GM19025 (cell line): ENCODE measurements around the gene SCNN1B.

ENCODE experiments used
- ATAC-seq: cut with Tn5 transposase; IDR thresholded peaks from one replicate; pipeline ENCODE4 v1.9.1; 2021; ENCODE audit warnings: mild to moderate bottlenecking, low read depth, moderate library complexity; ENCODE audit not compliant: unreplicated experiment

The SCNN1B gene

GRCh38 chr16:23319861-23320615 is 17.9 kb downstream of the SCNN1B start:
- ATAC-seq: no peak

GRCh38 chr16:23320693-23321092 is 18.6 kb downstream of the SCNN1B start:
- no peak for ATAC-seq

DNA sequence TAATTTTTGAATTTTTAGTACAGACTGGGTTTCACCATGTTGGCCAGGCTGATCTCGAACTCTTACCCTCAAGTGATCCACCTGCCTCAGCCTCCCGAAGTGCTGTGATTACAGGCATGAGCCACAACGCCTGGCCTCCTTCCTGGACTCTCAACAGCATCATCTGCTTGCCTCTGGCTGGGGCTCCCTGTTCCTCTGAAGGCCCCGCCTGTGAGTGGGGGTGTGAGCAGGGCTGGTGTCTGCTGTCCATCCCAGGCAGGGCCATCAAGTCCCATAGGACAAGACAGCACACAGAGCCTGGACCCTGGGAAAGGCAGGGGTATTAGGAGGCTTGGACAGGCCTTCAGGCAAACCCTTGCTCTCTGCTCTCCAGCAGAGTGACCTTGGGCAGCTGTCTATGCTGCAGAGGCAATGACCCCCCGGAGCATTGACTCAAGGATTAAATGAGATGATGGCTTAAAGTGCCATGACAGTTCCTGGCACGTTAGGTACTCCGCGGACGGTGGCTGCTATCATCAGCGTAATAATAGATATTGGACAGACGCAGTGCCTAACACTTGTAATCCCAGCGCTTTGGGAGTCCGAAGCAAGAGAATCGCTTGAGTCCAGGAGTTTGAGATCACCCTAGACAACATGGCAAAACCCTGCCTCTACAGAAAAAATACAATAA is 19.2 kb downstream of the SCNN1B start:
- ATAC-seq: no peak

DNA sequence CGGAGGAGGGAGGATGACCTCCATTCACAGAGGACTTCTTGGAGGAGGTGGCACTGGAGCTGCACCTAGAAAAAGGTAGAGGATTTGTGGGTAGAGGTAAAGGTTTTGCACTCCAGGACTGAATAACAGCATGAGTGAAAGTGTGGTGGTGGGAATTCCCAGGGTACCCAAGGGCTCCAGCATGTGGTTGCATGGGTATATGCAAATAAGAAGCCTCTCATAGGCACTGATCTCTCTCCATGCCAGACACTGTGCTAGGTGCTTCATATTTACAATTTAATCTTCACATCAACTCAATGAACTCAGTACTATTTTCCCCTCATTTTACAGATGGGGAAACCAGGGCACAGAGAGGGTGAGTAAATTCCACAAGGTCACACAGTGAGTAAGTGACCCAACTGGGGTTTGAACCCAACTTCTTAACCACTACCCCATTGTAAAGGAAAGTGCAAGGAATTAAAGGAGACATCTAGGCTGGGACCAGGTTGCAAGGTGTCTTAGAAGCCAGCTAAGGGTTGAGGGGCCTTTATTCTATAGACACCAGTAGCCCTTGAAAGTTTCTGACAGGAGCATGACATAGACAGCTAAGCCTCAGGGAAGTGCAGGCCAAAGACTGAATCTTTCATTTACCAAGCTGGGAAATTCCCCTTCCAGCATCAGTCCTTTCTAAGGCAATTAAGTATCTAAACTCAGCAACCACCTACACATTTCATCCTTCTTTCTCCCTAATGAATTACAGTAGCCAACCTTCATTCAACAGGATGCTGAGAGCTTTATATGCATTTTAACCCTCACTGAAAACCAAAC is 21.3 kb downstream of the SCNN1B start:
- peak; percentile 55 for ATAC-seq

DNA sequence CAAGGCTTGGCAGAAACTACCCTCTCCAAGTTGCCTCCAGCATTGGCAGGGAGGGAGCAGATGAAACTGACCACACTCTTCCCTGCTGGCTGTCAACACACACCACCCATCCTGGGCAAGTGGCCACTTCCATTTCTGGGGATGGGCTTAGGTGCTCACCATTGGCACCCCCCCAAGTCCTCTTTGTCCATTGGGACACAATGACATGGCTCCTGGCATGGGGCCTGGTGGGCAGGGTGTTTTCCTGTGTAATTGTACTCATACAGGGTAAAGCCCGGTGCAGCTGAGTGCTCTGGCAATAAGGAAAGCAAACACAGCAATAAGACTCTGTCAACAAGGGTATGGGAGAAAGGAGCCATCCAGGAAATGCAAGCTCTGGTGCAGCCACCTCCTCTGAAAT is 22.6 kb downstream of the SCNN1B start:
- no peak for ATAC-seq

DNA sequence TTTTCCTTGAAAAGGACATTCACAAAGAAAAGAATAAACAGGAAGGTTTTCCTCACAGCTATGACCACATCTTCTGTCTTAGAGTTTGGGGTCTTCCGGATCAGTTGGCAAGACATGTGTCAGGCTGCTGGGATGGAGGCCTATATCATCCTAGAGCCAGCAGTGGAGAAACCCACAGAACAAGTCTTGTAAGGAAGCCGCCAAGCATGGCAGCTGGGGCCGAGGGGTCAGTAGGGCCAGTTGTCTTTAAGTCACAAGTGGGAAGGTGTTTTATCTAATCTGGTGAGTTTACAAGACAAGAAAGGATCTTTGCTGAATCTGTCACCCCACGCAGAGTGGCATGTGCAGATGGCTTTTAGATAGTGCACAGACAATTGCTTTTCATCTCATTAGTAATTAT is 25.7 kb downstream of the SCNN1B start:
- no peak for ATAC-seq

DNA sequence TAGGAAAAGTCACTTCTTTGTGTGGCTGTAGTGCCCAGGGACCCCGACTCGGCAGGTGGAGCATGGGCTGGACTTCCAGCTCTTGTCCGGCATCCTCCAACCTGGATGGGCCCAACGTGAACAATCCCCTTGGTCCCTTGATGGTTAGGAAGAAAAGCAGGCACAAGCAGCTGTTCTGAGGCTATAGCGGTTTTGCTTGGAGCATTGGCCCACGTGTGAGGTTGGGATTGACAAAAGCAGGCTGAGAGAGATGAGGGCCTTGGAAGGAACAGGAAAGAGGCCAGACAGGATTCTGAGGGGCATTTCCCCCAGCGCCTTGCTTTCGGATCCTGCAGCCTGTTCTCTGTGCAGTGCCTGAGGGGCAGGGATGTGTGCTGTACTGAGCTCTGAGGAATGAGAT is 28.1 kb downstream of the SCNN1B start:
- ATAC-seq: no peak

DNA sequence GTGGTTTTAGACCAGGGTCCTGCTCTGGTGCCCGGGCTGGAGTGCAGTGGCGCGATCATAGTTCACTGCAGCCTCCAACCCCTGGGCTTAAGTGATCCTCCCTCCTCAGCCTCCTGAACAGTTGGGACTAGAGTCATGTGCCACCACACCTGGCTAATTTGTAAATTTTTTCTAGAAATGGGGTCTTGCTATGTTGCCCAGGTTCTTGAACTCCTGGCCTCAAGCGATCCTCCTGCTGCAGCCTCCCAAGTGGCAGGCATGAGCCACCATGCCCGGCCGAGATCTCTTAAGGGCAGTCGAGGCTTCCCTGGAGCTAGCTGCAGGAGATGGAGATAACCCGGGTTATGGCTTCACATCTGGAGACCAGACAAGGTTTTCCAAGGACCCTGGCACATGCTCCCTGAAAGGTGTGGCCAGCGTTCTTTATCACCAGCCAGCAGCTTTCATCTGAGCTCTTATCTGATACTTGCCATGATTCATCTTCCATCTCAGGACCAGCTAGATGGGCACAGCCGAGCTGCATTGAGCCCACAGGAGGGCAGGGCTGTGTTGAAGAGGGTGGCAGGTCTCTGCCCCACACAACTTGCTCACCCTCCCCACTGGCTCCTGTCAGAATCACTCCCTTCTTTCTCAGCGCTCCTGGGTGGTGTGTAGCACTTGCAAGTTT is 28.6 kb downstream of the SCNN1B start:
- no peak for ATAC-seq

DNA sequence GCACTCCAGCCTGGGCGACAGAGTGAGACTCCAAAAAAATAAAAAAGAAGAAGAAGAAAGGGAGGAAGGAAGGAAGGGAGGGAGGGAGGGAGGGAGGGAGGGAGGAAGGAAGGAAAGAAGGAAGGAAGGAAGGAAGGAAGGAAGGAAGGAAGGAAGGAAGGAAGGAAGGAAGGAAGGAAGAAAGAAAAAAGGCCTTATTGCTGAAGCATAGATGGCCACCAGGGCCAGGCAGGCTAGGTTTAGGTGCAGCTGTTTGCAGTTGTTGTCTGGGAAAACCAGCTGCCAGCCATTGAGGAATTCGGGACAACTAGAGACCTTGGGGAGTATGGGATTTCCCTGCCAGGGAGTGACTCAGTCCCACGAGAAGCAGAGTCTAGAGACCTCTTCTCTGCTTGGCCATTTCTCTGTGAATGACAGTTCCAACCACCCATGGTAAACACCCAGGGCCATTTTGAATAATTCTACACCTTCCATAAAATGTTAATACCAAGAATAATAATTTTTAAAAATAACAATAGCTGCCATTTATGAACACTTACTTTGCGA is 31.0 kb downstream of the SCNN1B start:
- no peak for ATAC-seq

DNA sequence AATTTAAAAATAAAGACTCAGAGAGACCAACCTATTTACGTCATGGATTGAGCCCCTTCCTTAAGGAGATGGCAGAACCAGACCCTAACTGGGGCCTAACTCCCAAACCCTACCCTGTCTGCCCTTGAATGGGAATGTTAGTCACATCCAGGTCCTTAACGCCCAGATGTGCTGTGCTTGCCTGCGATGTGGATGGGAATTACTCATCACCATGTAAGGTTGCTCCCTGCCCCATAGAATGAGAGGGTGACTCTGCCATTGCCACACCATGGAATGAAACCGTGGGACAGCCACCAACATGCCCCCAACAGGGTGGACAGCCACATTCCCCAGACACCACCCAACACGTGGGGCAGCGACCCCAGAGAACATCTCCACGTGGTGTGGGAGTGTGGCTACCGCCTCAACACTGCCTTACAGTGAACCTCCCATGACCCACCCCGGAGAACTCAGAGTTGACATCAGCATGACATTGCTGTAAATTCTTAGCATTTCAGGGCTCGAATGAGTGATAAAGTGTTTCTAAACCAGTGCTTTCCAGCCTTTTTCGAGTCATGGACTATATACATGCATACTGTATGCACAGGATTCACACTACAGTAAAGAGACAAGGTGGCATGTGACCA is 31.8 kb downstream of the SCNN1B start:
- no peak for ATAC-seq

- ATAC-seq: no peak
Observed at GRCh38 chr16:23334457-23334853, 32.4 kb downstream of the SCNN1B start.

DNA sequence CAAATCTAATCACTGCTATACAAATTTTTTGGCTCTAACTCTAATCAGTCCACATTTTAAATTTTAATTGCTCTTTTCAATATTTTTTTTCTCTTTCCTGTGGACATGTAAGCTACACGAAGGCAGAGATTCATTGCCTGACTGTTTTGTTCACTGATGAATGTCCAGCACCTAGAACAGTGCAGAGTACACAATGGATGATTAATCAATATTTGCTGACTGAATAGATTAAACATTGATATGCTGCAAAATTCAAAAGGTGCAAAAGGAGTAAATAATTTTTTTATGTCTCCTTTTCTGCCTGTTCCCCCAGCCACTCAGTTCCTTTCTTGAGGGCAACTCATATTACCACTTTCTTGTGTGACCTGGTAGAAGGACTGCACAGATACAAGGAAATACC is 32.8 kb downstream of the SCNN1B start:
- no peak for ATAC-seq

GRCh38 chr16:23337836-23338550 is 35.9 kb downstream of the SCNN1B start:
- no peak for ATAC-seq

- ATAC-seq: no peak
Observed at GRCh38 chr16:23339787-23340186, 37.7 kb downstream of the SCNN1B start.

DNA sequence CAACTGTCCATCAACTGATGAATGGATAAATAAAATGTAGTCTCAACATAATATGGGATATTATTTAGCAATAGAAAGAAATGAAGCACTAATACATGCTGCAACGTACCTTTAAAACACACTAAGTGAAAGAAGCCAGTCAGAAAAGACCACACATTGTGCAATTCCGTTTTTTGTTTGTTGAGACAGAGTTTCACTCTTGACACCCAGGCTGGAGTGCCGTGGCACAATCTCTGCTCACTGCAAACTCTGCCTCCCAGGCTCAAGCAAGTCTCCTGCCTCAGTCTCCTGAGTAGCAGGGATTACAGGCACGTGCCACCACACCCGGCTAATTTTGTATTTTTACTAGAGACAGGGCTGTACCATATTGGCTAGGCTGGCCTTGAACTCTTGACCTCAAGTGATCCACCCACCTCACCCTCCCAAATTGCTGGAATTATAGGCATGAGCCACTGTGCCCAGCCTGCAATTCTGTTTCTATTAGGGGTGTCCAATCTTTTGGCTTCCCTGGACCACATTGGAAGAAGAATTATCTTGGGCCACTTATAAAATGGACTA is 40.1 kb downstream of the SCNN1B start:
- no peak for ATAC-seq

GRCh38 chr16:23343643-23344612 is 41.8 kb downstream of the SCNN1B start:
- ATAC-seq: no peak

GRCh38 chr16:23345237-23345636 is 43.1 kb downstream of the SCNN1B start:
- no peak for ATAC-seq
